Hepatic stellate cell (primary cell): ENCODE data around the gene ANKRD28.
"Not testable (repeated sequence)": the region's sequence is repeated elsewhere in the genome, so short reads cannot be mapped to it uniquely, and the experiment has no call there.

ENCODE experiments used
- DNase-seq: peaks from one replicate; pipeline ENCODE4 v3.0.0; 2011; ENCODE audit warnings: low spot score

Gene ANKRD28

DNA sequence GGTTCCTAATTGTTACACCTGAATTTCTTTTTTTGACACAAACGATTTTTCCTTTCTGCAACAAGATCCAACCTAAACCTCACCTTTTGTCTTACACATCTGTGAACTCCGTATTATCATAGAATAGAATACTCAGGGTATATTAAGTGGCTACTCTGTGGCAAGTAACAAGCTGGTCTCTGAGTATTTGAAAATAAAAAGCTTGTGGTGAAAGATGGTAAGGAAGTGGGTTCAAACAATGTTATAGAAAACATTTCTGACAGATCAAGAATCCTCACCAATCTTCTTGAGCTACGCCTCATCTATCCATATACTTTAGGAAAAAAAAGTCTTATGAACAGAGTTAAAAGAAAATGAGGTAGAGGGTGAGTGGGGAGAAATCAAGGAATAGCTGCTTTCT lies 3.5 kb upstream of the ANKRD28 start:
- DNase-seq, result no peak

DNA sequence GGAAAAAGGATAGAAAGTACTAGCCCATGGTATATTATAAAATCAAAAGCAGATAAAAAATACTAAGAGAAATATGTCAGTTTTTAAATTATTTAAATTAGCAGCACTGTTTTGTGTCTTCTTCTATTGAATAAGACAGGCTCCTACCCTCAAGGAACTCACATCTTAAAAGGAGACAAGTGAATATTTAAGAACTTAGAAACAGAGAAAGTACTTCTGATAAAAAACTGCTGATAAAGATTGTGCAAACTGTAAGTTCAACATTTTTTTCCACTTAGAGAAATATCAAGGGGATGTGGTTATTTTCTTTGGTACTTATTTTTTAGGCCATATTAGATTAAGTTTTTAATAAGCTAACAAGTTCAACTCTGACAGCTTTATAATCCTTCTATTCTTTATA lies 3.0 kb upstream of the ANKRD28 start:
- no peak for DNase-seq

DNA sequence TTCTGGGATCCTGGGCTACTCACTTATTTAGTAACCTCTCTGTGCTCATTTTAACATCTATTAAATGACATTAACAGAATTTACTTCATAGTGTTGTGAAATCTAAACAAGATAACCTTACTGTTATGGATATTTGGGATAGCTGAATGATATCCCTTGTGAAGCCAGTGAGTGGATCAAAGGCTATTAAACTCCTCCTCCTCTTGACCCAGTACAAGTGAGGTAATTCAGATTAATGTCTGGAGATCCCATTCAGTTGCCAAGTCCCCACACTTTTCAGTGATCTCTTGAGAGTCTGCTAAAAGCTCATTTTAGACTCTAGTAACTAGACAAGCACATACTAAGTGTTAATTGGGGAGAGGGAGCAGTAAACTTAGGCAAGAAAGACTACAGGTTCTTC lies 2.5 kb upstream of the ANKRD28 start:
- DNase-seq, result no peak

DNA sequence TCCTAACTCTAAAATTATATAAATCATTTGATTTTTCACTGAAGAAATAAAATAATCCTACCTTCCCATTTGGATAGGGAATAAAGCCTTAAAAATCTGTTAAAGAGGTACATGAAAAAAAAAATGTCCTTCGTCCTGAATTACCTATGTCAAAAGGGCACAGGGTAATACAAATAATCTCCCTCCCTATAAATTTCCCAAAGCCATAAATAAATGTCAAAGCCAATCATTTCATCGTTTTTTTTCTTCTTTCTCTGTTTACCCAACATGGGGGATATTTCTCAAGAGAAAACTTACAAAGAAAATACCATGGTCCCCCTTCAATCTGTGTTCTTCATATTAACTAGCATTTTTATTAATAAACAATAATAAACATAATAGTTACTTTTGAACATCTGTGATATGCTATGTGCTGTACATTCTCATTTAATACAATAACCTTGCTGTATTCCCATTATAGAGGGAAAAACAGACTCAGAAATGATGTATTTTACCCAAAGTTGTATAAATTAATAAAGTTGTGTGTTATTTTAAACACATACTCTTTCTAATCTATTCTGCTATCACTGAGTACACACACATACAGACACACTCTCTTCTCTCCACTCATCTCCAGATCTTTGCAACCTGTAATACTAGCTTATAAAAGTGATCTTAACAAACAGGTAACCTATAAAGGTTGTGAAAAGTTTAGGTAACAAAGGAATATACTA lies 910 bp upstream of the ANKRD28 start:
- DNase-seq, result no peak

DNA sequence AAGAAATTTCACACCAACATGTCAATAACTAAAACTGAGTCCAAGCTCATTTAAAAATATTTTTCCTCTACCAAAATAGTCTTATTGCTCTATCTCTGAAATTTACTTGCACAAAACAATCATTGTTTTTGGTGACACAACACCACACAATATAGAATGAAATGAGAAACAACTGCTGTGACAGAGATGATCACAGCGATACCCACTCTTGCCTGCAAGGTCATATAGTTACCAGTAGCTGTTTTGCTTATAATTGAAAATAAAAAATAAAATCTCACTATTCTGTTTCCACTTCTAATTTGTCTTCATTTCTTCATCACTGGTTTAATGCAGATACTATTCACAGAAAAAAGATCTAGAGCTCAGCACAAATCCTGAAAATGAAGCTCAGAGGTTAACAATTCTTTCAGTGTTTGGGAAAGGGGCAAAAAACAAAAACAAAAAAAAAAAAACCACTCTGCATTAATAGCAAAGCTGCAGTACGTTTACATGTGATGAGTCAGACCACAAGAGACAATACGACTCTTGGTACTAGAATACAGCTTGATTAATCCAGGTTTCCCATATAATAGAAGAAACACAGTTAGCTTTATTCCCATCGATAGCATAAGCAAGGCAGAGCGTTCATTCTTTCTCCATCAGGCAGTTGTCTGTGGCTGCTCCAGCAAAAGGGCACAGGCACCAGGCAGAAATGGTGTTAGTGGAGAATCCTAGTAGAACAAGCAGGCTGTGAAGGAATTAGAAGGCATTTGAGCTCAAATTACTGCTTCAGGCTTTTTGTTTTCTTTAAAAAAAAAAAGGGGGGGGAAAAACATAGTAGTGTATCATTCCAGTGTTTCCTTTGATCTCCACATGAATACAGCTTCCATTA lies 773 bp downstream of the ANKRD28 start:
- DNase-seq, result no peak

DNA sequence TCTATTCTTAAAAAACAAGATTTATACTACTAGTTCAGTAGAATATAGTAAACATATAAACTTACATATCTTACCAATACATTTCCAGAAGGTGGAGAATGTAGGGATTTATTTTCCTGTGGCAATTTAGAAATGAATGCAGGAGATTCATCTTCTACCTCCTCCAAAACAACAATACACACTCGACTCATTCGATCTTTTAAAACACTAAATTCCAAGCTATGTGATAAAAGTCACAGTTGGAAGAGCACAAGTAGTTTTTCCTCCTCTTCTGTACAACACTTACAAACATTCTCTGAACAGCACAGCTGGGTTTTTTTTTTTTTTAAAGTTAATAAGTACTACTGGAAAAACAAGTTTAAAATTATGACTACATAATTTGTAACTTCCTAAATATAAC lies 1.4 kb downstream of the ANKRD28 start:
- DNase-seq, result no peak

DNA sequence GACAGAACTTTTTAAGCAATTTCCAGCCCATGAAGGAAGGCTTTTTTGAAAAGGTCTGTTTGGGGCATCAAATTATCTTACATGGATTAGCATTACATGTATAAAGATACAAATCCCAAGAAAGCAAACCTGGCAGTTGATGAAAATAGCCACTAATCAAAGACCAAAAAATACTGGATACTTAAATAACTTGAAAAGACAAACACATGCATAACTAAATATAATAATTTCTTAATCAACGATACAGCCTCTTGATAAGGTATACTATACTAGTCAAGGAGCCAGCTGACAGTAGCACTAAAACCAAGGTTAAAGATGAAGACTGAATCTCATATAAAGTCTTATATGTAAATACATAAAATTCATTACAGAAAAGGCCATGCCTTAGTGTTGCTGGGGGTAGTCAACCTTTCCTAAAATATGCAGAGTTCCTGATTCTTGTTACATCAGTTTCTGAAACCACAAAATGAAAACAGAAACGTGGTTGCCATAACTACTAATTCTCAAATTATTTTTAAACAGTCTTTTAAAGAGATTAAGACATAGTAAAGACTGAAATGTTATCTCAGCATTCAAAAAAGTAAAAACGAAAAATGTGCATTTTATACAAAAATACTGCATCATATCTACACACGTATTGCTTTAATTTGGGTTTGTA lies 2.0 kb downstream of the ANKRD28 start:
- DNase-seq, result no peak

DNA sequence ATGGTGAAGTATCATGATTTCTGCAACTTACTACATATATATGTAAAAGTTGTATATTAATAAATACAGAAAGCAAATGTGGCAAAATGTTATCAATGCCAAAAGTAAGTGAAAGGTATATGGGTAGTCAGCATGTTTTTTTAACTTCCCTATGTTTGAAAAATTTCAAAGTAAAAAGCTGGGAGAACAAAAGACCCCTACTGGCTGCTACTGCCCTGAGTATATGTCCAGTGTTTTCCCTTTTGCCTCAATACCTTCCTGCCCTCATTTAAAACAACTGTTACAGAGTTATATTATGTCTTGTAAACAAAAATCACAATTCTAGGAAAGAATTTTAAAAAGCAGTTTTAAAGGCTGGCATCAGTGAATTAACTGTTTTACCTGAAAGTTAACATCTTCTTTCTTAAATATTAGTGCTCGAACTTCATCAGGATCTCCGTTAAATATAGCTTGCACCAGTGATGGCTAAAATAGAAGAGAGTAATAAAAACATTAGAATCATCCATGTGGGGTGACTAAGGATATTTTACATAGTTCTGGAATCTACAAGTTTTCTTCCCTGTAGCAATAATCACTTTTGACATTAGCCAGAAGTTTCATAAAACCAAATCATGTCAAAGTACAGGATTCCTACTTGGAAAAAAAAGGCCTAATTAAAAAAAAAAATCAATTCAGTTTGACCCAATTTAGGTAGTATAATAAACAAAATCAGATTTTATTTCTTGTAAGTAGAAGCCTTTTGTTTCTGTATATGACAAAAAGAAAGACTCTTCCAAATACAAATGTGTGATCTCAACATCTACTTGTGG lies 2.7 kb downstream of the ANKRD28 start:
- DNase-seq, result no peak

DNA sequence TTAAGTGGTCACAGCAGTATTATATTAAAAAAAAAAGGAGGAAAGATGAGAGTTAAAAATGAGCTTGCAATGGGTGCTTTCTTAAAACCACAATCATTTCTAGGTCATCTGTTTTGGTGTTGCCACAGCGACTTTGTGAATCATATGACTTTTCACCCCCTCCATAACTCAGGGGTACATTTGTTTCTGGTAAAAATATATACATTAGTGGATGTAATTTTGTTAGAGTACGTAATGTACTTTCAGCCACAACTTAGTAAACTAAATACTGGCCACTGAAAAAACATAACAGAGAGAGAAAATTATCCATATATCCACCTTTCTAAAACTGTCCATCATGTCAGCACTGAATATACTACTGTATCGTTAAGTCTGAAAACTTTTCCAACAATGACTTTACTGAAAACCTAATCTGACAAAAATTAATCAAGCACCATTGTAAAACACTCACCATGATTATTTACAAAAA lies 3.4 kb downstream of the ANKRD28 start:
- DNase-seq, result no peak

DNA sequence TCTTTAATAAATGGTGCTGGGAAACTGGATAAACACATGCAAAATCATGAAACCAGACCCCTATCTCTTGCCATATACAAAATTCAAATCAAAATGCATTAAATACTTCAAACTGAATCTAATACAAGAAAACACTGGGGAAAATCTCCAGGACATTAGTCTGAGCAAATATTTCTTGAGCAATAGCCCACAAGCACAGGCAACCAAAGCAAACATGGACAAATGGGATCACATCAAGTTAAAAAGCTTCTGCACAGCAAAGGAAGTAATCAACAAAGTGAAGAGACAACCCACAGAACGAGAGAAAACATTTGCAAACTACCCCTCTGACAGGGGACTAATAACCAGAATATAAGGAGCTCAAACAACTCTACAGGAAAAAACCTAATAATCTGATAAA lies 6.3 kb downstream of the ANKRD28 start:
- no peak for DNase-seq

DNA sequence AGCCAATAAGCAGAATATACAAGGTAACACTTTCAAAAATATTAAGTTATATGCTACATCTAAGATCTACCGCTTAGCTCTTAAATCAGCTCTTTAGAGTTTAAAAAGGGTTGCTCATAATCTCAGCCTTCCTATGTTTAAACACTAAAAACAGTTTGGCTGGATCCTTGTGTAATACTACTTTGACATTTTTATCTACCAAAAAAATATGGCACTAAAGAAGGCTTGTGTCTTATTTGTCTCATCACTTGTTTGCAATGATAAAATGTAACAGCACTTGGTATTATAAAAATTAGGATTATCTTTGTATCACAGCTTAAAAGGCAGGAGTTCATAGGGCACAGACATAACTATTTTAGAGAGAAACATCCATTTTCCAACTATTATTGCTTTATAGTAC lies 9.8 kb downstream of the ANKRD28 start:
- DNase-seq, result no peak

DNA sequence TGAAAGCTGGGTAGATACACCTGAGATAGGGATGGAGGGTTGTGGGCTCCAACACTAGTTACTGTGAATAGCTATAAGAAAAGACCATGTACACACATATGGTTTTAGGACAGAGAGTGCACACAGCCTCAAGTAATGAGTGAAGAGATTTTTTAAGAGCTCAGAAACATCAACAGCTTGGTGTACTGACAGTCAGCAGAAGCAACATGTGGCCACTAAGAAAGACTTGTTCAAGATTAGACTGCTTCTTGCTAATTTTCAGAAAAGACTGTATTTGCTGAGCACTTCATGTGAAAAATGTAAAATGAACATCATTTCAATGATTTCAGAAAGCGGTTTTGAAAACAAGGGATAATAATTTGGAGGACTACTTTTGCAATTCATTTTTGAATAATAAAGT lies 10.3 kb downstream of the ANKRD28 start:
- no peak for DNase-seq

DNA sequence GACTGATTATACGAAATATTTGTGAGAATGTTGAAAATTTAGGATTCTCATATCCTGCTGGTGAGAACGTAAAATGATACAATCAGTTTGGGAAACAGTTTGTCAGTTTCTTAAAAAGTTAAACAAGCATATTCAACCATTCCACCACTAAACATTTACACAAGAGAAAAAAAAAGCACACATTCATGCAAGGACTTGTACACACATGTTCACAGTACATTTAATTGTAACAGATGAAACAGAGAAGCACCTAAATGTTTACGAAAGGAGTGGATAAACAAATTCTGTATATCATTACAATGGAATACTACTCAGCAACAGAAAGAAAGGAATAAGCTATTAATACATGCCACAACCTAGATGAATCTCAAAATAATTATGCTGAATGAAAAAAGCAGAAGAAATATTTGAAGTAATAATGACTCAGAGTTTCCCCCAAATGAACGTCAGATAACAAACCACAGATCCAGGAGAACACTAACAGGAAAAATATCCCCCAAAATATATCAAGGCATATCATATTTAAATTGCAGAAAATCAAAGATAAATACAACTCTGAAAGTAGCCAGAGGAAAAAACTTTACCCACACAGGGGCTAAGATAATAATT lies 14.3 kb downstream of the ANKRD28 start:
- no peak for DNase-seq

DNA sequence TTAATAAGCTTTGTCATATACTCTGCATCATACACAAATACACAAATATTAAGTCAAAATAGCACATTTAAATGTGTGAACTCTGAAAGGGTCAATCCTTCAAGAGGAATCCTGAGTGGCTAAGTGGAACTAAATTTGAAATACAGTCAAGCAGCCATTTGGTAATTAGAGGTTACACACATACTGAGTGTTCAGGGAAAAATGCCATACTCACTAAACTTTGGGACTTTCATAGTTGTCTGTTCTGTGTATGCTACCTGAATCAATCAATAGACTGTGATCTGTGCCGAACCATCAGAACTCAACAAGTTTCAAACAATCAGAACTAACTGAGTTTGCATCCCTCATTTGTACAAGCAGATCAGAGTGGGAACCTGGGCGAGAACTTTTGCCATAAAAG lies 15.3 kb downstream of the ANKRD28 start:
- no peak for DNase-seq

DNA sequence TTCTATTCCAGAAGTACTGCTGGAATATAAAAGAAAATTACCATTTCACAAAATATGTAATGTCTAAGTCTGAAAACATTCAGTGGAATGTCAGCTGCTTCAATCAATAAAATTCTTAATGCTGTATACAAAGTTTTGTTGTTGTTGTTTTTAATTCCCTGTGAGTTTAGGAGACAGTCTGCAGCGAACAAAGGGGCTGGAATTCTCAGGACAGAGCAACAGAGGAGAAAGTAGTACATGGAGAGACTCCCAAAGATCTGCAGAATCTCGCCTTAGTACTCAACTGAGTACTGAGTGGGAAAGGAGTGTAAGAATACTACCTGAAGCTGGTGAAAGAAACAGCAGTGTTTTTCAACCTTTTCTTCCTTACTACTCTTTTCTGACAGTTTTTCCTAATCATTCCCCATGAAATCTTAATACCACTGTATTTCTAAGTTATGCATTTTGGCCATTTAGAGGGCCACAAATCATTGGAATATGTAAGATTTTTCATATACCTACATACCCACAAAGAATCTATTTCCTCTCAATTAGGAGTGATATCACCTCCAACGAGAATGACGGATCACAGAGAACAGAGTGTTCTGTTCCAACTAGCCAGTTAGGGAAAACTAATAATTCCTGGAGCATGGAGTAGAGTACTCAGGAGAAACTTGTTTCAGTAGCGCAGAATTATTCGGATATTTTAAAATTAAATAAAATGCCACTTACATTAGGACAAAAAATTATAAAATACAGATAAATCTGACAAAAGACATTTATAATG lies 16.0 kb downstream of the ANKRD28 start:
- no peak for DNase-seq

DNA sequence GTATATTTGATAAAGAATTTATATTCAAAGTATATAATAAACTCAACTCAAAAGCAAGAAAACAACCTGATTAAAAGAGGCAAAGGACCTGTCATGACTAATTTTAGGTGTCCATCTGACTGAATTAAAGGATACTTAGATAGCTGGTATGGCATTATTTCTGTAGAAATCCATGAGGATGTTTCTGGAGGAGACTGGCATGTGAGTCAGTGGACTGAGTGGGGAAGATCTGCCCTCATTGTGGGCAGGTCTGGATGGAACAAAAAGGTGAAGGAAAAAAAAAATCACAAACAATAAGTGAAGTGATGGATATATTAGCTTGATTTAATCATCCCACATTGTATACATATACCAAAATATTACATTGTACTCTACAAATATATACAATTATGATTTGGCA lies 16.6 kb downstream of the ANKRD28 start:
- no peak for DNase-seq

DNA sequence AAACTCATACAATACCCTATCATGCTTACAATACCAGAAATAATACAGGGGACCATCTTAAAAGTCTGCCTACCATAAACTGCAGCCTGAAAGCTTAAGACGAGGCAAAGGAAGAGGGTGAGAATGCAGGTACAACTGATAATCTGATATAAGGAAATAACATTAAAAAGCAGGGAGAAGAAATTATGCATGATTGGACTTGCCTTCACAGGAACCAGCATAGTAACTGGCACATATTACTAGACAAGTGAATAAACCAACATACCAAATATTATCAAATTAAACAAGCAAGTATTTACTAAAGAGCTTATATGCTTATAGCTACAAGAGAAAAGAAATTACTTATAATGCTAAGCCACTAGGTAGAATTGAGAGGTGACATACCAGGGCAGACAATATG lies 18.7 kb downstream of the ANKRD28 start:
- DNase-seq, result no peak

DNA sequence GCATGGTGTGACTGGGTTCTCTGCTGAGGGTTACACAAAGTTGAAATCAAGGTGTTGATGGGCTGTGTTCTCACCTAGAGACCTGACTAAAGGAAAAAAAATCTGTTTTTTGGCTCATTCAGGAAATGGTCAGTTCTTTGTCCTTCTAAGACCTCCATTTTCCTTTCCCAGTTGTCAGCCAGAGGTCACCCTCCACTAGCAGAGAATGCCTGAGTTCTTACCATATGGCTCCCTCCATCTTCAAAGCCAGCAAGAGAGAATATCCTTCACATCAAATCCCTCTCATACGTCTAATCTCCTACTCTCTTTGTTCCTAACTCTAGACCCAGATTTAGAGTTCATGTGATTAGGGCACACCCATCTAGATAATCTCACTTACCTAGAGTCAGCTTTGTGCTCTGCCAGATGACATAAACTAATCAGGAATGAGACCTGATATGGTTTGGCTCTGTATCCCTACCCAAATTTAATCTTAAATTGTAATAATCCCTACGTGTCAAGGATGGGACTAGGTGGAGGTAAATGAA lies 19.4 kb downstream of the ANKRD28 start:
- DNase-seq, result no peak

DNA sequence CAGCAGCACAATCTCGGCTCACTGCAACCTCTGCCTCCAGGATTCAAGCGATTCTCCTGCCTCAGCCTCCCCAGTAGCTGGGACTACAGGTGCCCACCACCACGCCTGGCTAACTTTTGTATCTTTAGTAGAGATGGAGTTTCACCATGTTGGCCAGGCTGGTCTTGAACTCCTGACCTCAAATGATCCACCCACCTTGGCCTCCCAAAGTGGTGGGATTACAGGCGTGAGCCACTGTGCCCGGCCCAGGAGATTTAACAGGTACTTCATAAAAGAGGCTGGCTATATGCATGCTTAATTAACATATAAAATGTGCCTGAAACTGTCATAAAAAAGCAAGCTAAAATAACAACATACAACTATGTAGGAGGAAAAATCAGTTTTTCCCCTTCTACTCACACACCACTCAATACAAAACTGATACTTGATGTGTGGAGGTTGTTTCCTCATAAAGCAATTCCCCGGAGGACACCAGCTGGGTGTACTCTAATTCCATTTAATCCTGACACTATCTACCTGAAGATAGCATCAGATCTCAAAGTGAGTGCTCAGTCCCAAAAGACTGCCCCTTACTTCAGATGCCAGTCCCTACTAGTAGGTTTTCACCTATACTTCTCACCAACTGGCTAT lies 22.7 kb downstream of the ANKRD28 start:
- DNase-seq, result not testable (repeated sequence)

DNA sequence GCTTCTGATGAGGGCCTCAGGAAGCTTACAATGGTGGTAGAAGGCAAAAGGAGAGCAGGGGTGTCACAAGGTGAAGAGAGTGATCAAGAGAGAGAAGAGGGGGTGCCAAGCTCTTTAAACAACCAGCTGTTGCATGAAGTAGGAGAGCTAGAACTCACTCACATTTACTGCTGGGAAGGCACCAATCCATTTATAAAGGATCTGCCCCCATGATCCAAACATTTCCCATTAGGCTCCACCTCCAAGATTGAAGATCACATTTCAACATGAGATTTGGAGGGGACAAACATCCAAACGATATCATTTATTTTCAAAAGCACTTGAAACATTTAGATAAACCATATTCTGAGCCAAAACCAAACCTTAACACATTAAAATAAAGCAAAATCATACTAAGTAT lies 26.3 kb downstream of the ANKRD28 start:
- no peak for DNase-seq
